Upper lobe of left lung (tissue), 4 donors: Measurements from ENCODE around the gene RIPK4.

Experiments used
- CTCF ChIP-seq, 6 experiments: fragments of 450-650 bp in 4 of 6; fragments of 200-600 bp in 2 of 6; sonication (generic) in 2 of 6; IDR thresholded peaks; one replicate each; pipeline ENCODE4 v1.5.1; 2016 to 2019; ENCODE audit warnings: antibody characterized with exemption in 6 of 6
- EP300 ChIP-seq, 4 donors: sonication (generic); formaldehyde crosslinking; IDR thresholded peaks; one replicate each; pipeline ENCODE4 v1.5.1; 2017; ENCODE audit warnings: antibody characterized with exemption in 4 of 4, control low read depth in 2 of 4
- POLR2A ChIP-seq, 4 donors: fragments of 450-650 bp; IDR thresholded peaks; one replicate each; pipeline ENCODE4 v1.5.1; 2016 to 2017; ENCODE audit warnings: antibody characterized with exemption in 4 of 4, mild to moderate bottlenecking in 2 of 4
- POLR2AphosphoS5 ChIP-seq, 2 donors: sonication (generic); formaldehyde crosslinking; IDR thresholded peaks; one replicate each; pipeline ENCODE4 v1.5.1; 2017; ENCODE audit warnings: antibody characterized with exemption in 2 of 2

DNA sequence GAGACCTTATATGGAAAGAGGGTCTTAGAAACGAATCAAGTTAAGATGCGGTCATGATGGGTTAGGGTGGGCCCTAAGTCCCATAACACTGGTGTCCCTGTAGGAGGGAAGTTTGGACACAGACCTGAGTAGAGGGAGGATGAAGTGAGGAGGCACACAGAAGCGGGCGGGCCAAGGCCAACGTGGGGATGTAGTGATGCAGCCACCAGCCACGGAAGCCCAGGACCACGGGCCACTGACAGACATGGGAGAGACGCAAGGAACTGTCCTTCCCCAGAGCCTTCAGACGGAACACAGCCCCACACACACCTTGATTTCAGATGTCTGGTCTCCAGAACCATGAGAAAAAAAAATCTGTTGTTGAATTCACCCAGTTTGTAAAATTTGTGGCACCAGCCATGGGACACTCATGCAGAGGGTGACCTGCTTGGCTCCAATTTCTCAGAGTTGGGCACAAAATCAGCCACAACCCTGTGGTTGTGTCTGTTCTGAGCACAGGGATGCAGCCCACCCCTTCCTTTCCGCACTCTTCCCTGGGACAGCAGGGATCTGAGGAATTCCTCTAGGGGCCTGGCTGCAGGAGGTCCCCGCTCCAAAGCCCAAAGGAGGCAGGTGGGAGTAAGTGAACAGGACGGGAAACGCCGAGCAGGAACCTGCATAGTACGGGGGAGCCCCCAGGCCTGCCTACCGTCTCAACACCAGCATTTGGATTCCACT, 61.1 kb downstream of the RIPK4 start:
- TF ChIP-seq POLR2A (IDR thresholded peaks at IDR 0.05) (no peak), CTCF (IDR thresholded peaks at IDR 0.05) (no peak), POLR2AphosphoS5 (IDR thresholded peaks at IDR 0.05) (no peak), EP300 (IDR thresholded peaks at IDR 0.05) (no peak)
